ENCODE data around the gene FHIT.

FHIT gene

DNA sequence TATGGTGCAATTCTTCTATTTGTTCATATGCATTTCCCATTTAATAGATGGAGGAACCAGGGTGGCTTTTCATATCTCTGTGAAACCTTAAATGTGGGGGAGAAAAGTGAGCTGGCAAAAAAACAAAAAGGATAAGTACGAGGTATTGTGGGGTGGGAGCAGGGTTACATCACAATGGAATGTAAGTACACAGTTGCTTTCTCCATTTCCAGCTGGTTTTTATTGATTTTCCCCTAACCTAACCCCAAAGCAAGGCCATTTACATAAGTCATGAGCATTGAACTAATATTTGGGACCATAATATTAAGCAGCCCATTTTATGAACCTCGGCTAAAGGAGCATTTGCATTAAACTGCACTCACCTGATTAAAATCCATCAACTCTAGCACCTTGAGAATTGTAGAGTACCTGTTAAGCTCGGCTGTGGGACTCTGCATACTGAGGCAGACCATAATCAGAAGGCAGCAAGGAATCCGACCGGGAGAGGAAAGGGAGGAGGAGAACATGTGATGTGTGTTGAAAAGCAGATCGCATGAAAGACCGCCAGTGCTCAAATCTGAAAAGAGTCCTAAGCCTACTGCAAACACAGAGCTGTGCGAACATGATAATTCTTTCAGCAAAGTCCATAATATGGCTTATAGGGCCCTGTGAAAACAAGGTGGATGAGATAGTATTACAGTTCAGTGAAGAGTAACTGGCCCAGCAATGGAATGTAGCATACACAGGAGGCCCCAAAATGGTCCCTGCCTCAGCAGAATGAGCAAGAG, 513.4 kb downstream of the FHIT start:
- H3K27me3 ChIP-seq (ENCODE audit: insufficient read depth, low read length, poor library complexity) = no peaks in the 10 kb centered on the region
- no peaks in the 10 kb centered on the region for H3K79me1 ChIP-seq (ENCODE audit: low read length)
- H3K36me3 ChIP-seq (ENCODE audit: control insufficient read depth, insufficient read depth, low read length) = no peaks in the 10 kb centered on the region
- no peak overlapping the region for H3K23ac ChIP-seq (ENCODE audit: low read length)
- no peak overlapping the region for H3K4me3 ChIP-seq (ENCODE audit: low read length)
- no peaks in the 10 kb centered on the region for H3K79me2 ChIP-seq (ENCODE audit: control insufficient read depth, insufficient read depth, low read length)
- no peak overlapping the region for H2BK5ac ChIP-seq (ENCODE audit: low read length)
- no peak overlapping the region for H3K9ac ChIP-seq (ENCODE audit: low read length)
- H3K56ac ChIP-seq (ENCODE audit: low read length) = no peak overlapping the region
- no peak overlapping the region for H2BK120ac ChIP-seq (ENCODE audit: low read depth, low read length)
- H3K4ac ChIP-seq (ENCODE audit: low read depth, low read length) = no peak overlapping the region
- no CpG with 5 or more reads among the region's 8 CpGs for WGBS (ENCODE audit: extremely low coverage, insufficient coverage, low lambda C conversion rate)
- H2BK15ac ChIP-seq (replicated peaks; ENCODE audit: low read depth) = no peak overlapping the region
- no peak for DNase-seq
- no peak overlapping the region for H4K8ac ChIP-seq (ENCODE audit: low read depth, low read length)
- H3K4me1 ChIP-seq (ENCODE audit: control insufficient read depth, low read depth, low read length) = no peaks in the 10 kb centered on the region
- H3K18ac ChIP-seq (ENCODE audit: low read length) = no peak overlapping the region
- no peak overlapping the region for H3K27ac ChIP-seq (ENCODE audit: low read depth, low read length)
- H3K4me2 ChIP-seq (ENCODE audit: low read length) = no peak overlapping the region
- no peak overlapping the region for H2AK5ac ChIP-seq (ENCODE audit: low read length)
- H4K5ac ChIP-seq (ENCODE audit: low read length) = no peak overlapping the region

DNA sequence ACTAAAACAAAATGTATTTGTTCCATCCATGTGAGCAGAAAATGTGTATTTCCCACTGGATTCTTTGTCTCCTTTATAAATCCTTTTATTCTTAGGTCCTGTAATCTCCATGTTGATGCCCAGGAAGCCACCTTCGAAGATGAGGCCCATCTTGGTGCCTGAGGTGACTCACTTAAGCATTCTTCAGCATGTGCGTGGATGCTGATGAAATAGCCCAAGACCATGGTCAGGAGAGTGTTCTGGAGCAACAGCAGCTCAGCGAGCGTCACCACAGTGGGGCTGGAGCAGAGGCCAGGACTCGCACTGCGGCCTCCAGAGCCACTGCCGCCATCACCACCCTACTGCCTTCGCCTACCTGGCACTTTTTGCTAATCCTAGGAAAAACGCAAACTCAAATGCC, 520.9 kb downstream of the FHIT start:
- Histone ChIP-seq H3K4me3 (ENCODE audit: low read length) (no peak overlapping the region), H3K4ac (ENCODE audit: low read depth, low read length) (no peak overlapping the region), H3K4me2 (ENCODE audit: low read length) (no peak overlapping the region), H3K79me1 (ENCODE audit: low read length) (no peaks in the 10 kb centered on the region), H3K79me2 (ENCODE audit: control insufficient read depth, insufficient read depth, low read length) (no peaks in the 10 kb centered on the region), H3K36me3 (ENCODE audit: control insufficient read depth, insufficient read depth, low read length) (no peaks in the 10 kb centered on the region), H3K9ac (ENCODE audit: low read length) (no peak overlapping the region), H2BK120ac (ENCODE audit: low read depth, low read length) (no peak overlapping the region), H3K56ac (ENCODE audit: low read length) (no peak overlapping the region), H2BK15ac (replicated peaks; ENCODE audit: low read depth) (no peak overlapping the region), H2BK5ac (ENCODE audit: low read length) (no peak overlapping the region), H2AK5ac (ENCODE audit: low read length) (no peak overlapping the region), H4K5ac (ENCODE audit: low read length) (no peak overlapping the region), H3K23ac (ENCODE audit: low read length) (no peak overlapping the region), H3K4me1 (ENCODE audit: control insufficient read depth, low read depth, low read length) (no peaks in the 10 kb centered on the region), H4K8ac (ENCODE audit: low read depth, low read length) (no peak overlapping the region), H3K27me3 (ENCODE audit: insufficient read depth, low read length, poor library complexity) (no peaks in the 10 kb centered on the region), H3K18ac (ENCODE audit: low read length) (no peak overlapping the region), H3K27ac (ENCODE audit: low read depth, low read length) (no peak overlapping the region)
- no peak for DNase-seq
- WGBS (ENCODE audit: extremely low coverage, insufficient coverage, low lambda C conversion rate) = no CpG with 5 or more reads among the region's 9 CpGs

DNA sequence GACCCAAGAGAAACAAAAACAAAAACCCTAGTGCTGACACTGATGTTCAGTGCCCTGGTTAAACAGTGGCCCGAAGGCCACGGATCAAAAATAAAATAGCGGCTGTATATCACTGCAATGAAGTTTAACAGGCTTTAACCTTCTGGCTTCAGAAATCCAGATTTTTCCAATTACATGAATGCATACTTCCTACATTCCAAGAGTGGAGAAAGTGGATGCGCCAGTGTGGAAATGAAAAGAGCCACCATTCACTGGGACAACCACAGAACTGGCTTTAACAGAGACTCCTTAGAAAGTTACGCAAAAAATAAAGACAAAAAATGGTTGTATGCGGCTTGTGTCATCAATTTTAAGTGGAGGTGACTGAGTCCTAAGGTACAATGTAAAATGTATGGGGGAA, 522.2 kb downstream of the FHIT start:
- Histone ChIP-seq H3K4me2 (ENCODE audit: low read length) (no peak overlapping the region), H3K56ac (ENCODE audit: low read length) (no peak overlapping the region), H2BK5ac (ENCODE audit: low read length) (no peak overlapping the region), H3K4me1 (ENCODE audit: control insufficient read depth, low read depth, low read length) (no peaks in the 10 kb centered on the region), H3K4ac (ENCODE audit: low read depth, low read length) (no peak overlapping the region), H3K36me3 (ENCODE audit: control insufficient read depth, insufficient read depth, low read length) (no peaks in the 10 kb centered on the region), H2BK120ac (ENCODE audit: low read depth, low read length) (no peak overlapping the region), H3K9ac (ENCODE audit: low read length) (no peak overlapping the region), H3K79me2 (ENCODE audit: control insufficient read depth, insufficient read depth, low read length) (no peaks in the 10 kb centered on the region), H3K27ac (ENCODE audit: low read depth, low read length) (no peak overlapping the region), H3K27me3 (ENCODE audit: insufficient read depth, low read length, poor library complexity) (no peaks in the 10 kb centered on the region), H4K5ac (ENCODE audit: low read length) (no peak overlapping the region), H2AK5ac (ENCODE audit: low read length) (no peak overlapping the region), H2BK15ac (replicated peaks; ENCODE audit: low read depth) (no peak overlapping the region), H3K79me1 (ENCODE audit: low read length) (no peaks in the 10 kb centered on the region), H3K18ac (ENCODE audit: low read length) (peak overlapping the region; percentile 14), H3K4me3 (ENCODE audit: low read length) (no peak overlapping the region), H4K8ac (ENCODE audit: low read depth, low read length) (no peak overlapping the region), H3K23ac (ENCODE audit: low read length) (no peak overlapping the region)
- no CpG with 5 or more reads among the region's 6 CpGs for WGBS (ENCODE audit: extremely low coverage, insufficient coverage, low lambda C conversion rate)
- DNase-seq = no peak

DNA sequence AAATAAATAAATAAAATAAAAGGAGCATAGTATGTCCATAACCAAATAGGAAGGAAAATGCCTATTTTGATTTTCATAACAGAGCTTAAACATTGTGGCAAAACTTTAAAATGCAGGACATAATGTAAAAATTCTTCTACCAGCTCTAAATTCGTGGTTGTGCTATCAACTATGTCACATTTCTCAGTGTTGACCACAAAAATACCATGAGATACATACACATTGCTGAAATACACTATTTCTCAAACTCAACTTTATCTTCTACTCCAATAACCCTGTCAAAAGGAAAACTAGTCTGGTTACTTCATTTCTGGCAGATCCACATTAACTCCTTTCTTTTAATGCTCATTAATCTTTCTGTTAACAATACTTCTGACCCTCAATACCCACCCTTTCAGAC, 523.2 kb downstream of the FHIT start:
- no peak overlapping the region for H3K27ac ChIP-seq (ENCODE audit: low read depth, low read length)
- H4K8ac ChIP-seq (ENCODE audit: low read depth, low read length) = no peak overlapping the region
- H3K27me3 ChIP-seq (ENCODE audit: insufficient read depth, low read length, poor library complexity) = no peaks in the 10 kb centered on the region
- no peak overlapping the region for H2BK15ac ChIP-seq (replicated peaks; ENCODE audit: low read depth)
- DNase-seq = no peak
- H3K56ac ChIP-seq (ENCODE audit: low read length) = no peak overlapping the region
- no peak overlapping the region for H2BK120ac ChIP-seq (ENCODE audit: low read depth, low read length)
- H3K79me2 ChIP-seq (ENCODE audit: control insufficient read depth, insufficient read depth, low read length) = no peaks in the 10 kb centered on the region
- WGBS (ENCODE audit: extremely low coverage, insufficient coverage, low lambda C conversion rate) = no CpG with 5 or more reads among the region's 1 CpG
- H3K4me3 ChIP-seq (ENCODE audit: low read length) = no peak overlapping the region
- H3K79me1 ChIP-seq (ENCODE audit: low read length) = no peaks in the 10 kb centered on the region
- H3K9ac ChIP-seq (ENCODE audit: low read length) = no peak overlapping the region
- no peak overlapping the region for H3K18ac ChIP-seq (ENCODE audit: low read length)
- no peak overlapping the region for H2AK5ac ChIP-seq (ENCODE audit: low read length)
- H3K4me1 ChIP-seq (ENCODE audit: control insufficient read depth, low read depth, low read length) = no peaks in the 10 kb centered on the region
- no peaks in the 10 kb centered on the region for H3K36me3 ChIP-seq (ENCODE audit: control insufficient read depth, insufficient read depth, low read length)
- no peak overlapping the region for H3K23ac ChIP-seq (ENCODE audit: low read length)
- H4K5ac ChIP-seq (ENCODE audit: low read length) = no peak overlapping the region
- no peak overlapping the region for H2BK5ac ChIP-seq (ENCODE audit: low read length)
- H3K4me2 ChIP-seq (ENCODE audit: low read length) = no peak overlapping the region
- H3K4ac ChIP-seq (ENCODE audit: low read depth, low read length) = no peak overlapping the region

DNA sequence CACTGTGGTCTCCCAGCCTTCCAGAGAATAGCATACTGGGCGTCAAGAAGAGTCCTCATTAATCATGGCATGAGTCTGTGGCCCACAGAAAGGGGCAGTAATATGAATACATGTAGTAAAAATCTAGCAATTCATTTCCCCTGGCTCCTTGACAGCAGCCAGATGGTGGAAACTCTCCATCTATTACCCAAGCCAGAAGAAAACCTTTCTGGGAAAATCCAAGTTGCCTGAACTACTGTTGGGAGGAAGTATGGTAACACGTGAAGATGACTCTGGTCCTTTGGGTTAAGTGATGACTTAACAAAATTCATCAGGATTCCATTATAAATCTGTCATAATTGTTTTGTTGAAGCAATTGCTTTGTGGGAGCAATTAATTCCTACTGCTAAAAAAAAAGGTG, 530.5 kb downstream of the FHIT start:
- H3K4ac ChIP-seq (ENCODE audit: low read depth, low read length) = no peak overlapping the region
- H3K79me2 ChIP-seq (ENCODE audit: control insufficient read depth, insufficient read depth, low read length) = no peaks in the 10 kb centered on the region
- no peak overlapping the region for H4K5ac ChIP-seq (ENCODE audit: low read length)
- no peaks in the 10 kb centered on the region for H3K79me1 ChIP-seq (ENCODE audit: low read length)
- no peak overlapping the region for H2BK5ac ChIP-seq (ENCODE audit: low read length)
- no peak overlapping the region for H2BK120ac ChIP-seq (ENCODE audit: low read depth, low read length)
- H3K23ac ChIP-seq (ENCODE audit: low read length) = no peak overlapping the region
- no peaks in the 10 kb centered on the region for H3K4me1 ChIP-seq (ENCODE audit: control insufficient read depth, low read depth, low read length)
- no CpG with 5 or more reads among the region's 2 CpGs for WGBS (ENCODE audit: extremely low coverage, insufficient coverage, low lambda C conversion rate)
- H3K4me3 ChIP-seq (ENCODE audit: low read length) = no peak overlapping the region
- no peak overlapping the region for H2AK5ac ChIP-seq (ENCODE audit: low read length)
- H3K56ac ChIP-seq (ENCODE audit: low read length) = no peak overlapping the region
- no peaks in the 10 kb centered on the region for H3K36me3 ChIP-seq (ENCODE audit: control insufficient read depth, insufficient read depth, low read length)
- H3K4me2 ChIP-seq (ENCODE audit: low read length) = no peak overlapping the region
- no peak overlapping the region for H3K9ac ChIP-seq (ENCODE audit: low read length)
- no peaks in the 10 kb centered on the region for H3K27me3 ChIP-seq (ENCODE audit: insufficient read depth, low read length, poor library complexity)
- no peak overlapping the region for H3K18ac ChIP-seq (ENCODE audit: low read length)
- no peak overlapping the region for H3K27ac ChIP-seq (ENCODE audit: low read depth, low read length)
- H2BK15ac ChIP-seq (replicated peaks; ENCODE audit: low read depth) = no peak overlapping the region
- H4K8ac ChIP-seq (ENCODE audit: low read depth, low read length) = no peak overlapping the region
- no peak for DNase-seq

DNA sequence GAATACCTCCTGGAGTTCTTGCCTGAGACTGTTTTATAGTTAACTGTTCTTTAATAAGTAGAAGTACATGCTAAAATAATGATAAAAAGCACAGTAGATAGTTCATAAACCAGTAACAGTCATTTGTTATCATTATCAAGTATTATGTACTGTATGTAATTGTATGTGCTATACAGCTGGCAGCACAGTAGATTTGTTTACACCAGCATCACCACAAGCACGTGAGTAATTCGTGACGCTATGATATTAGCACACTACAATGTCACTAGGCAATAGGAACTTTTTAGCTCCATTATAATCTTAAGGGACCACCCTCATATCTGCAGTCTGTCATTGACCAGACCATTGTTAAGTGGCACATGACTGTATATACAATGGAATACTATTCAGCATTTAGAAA, 534.7 kb downstream of the FHIT start:
- Histone ChIP-seq H3K79me2 (ENCODE audit: control insufficient read depth, insufficient read depth, low read length) (no peaks in the 10 kb centered on the region), H2BK120ac (ENCODE audit: low read depth, low read length) (no peak overlapping the region), H2BK5ac (ENCODE audit: low read length) (no peak overlapping the region), H4K8ac (ENCODE audit: low read depth, low read length) (no peak overlapping the region), H3K79me1 (ENCODE audit: low read length) (no peaks in the 10 kb centered on the region), H3K36me3 (ENCODE audit: control insufficient read depth, insufficient read depth, low read length) (no peaks in the 10 kb centered on the region), H3K4me1 (ENCODE audit: control insufficient read depth, low read depth, low read length) (no peaks in the 10 kb centered on the region), H3K4me2 (ENCODE audit: low read length) (no peak overlapping the region), H3K18ac (ENCODE audit: low read length) (no peak overlapping the region), H4K5ac (ENCODE audit: low read length) (no peak overlapping the region), H3K27me3 (ENCODE audit: insufficient read depth, low read length, poor library complexity) (no peaks in the 10 kb centered on the region), H3K4ac (ENCODE audit: low read depth, low read length) (no peak overlapping the region), H3K27ac (ENCODE audit: low read depth, low read length) (no peak overlapping the region), H3K56ac (ENCODE audit: low read length) (no peak overlapping the region), H3K23ac (ENCODE audit: low read length) (no peak overlapping the region), H2AK5ac (ENCODE audit: low read length) (no peak overlapping the region), H3K9ac (ENCODE audit: low read length) (no peak overlapping the region), H3K4me3 (ENCODE audit: low read length) (no peak overlapping the region), H2BK15ac (replicated peaks; ENCODE audit: low read depth) (no peak overlapping the region)
- DNase-seq = no peak
- no CpG with 5 or more reads among the region's 3 CpGs for WGBS (ENCODE audit: extremely low coverage, insufficient coverage, low lambda C conversion rate)
